CD4-positive, alpha-beta memory T cell (primary cell): ENCODE results near the gene ADCY4. TPM values are rescaled to one million over a fixed set of nuclear protein-coding genes. Genes with fewer than 3 reads are reported as not detected.

Source experiments
- CTCF ChIA-PET: fragments of 350-600 bp; sonication (Branson Sonifier 250); formaldehyde crosslinking; loops from one replicate; lab custom pipeline; 2021; ENCODE audit warnings: inconsistent platforms; ENCODE audit not compliant: partially characterized antibody; lab: Charles Lee
- POLR2A ChIA-PET: fragments of 350-600 bp; sonication (Branson Sonifier 250); formaldehyde crosslinking; loops from one replicate; lab custom pipeline; 2021; ENCODE audit not compliant: partially characterized antibody; lab: Charles Lee
- DNase-seq, 5 donors: peaks; one replicate each; pipeline versions ENCODE4 v3.0.0 to v3.0.0-alpha.2; 2020 to 2022; ENCODE audit warnings: mixed read lengths in 1 of 5
- H3K27ac ChIP-seq: one replicate; pipeline ENCODE4 v1.7.0; 2013; ENCODE audit warnings: low read depth, low read length
- H3K27me3 ChIP-seq: 2 replicates; pipeline ENCODE4 v1.7.0; 2013; ENCODE audit warnings: mild to moderate bottlenecking, low read length, moderate library complexity; ENCODE audit not compliant: insufficient read depth
- H3K36me3 ChIP-seq: 2 replicates; pipeline ENCODE4 v1.7.0; 2013; ENCODE audit warnings: mild to moderate bottlenecking, low read length, moderate library complexity; ENCODE audit not compliant: insufficient read depth
- H3K4me1 ChIP-seq: 2 replicates; pipeline ENCODE4 v1.7.0; 2013; ENCODE audit warnings: mild to moderate bottlenecking, low read length, moderate library complexity; ENCODE audit not compliant: insufficient read depth
- H3K4me3 ChIP-seq, 2 donors: one replicate each; pipeline ENCODE4 v1.7.0; 2013; ENCODE audit warnings: low read length in 2 of 2, mild to moderate bottlenecking in 1 of 2
- H3K9me3 ChIP-seq, 2 donors: one replicate each; pipeline ENCODE4 v1.7.0; 2013; ENCODE audit warnings: low read length in 2 of 2, control low read depth in 1 of 2; ENCODE audit not compliant: control insufficient read depth in 1 of 2
- H3K27ac Mint-ChIP-seq, 7 donors: one replicate each; pipeline ENCODE4 v1.8.0; 2020 to 2021; ENCODE audit warnings: mixed read lengths in 7 of 7, mild to moderate bottlenecking in 6 of 7, inconsistent platforms in 3 of 7, moderate library complexity in 3 of 7
- H3K27me3 Mint-ChIP-seq, 2 donors: one replicate each; pipeline ENCODE4 v1.8.0; 2020 to 2021; ENCODE audit warnings: mixed read lengths in 2 of 2
- H3K36me3 Mint-ChIP-seq, 2 donors: one replicate each; pipeline ENCODE4 v1.8.0; 2020 to 2021; ENCODE audit warnings: mixed read lengths in 2 of 2, inconsistent platforms in 1 of 2, mild to moderate bottlenecking in 1 of 2
- H3K4me1 Mint-ChIP-seq, 4 donors: one replicate each; pipeline ENCODE4 v1.8.0; 2020 to 2021; ENCODE audit warnings: mixed read lengths in 4 of 4, mild to moderate bottlenecking in 1 of 4
- H3K4me3 Mint-ChIP-seq, 8 donors: one replicate each; pipeline ENCODE4 v1.8.0; 2020 to 2021; ENCODE audit warnings: mixed read lengths in 8 of 8, mild to moderate bottlenecking in 7 of 8, moderate library complexity in 6 of 8, inconsistent platforms in 3 of 8
- H3K9me3 Mint-ChIP-seq, 8 donors: one replicate each; pipeline ENCODE4 v1.8.0; 2020 to 2021; ENCODE audit warnings: mixed read lengths in 8 of 8, mild to moderate bottlenecking in 5 of 8, inconsistent platforms in 3 of 8, moderate library complexity in 1 of 8
- intact Hi-C: fragments of 100-400 bp; cut with micrococcal nuclease; formaldehyde crosslinking; loops from one replicate; pipeline ENCODE4 v1.15.1; 2023
- polyA plus RNA-seq, 2 donors: library from polyadenylated mRNA; unstranded; fragments of 300-500 nt; fragmentation: Illumina TruSeq; gene quantifications; one replicate each; pipeline ENCODE4 v1.2.3, GENCODE V29; 2021
- total RNA-seq, 2 experiments: library from RNA; stranded (reverse); gene quantifications; one replicate each; pipeline ENCODE4 v1.2.3, GENCODE V29; 2021

ADCY4 gene
- total and polyA plus RNA-seq, 4 experiments from 2014 or later: 0.48 to 8.1 (median 3.9) TPM

DNA sequence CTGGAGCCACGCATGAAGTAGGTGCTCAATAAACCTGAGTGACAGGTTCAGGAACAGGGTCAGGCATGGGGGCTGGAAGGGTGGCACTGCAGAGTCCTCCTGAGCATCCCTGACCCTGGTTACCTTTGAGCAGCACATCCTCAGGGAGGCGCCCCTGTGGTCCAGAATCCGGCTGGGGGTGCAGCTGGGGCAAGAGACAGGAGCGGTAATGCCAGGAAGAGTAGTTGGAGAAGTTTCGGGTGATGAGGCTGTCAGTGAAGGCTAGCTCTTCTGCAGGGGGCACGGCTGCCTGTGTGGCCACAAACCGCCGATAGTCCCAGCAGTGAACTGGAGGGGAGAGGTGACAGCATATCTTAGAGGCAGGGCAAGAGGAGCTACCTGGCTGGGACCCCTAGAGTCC is 65.5 kb downstream of the ADCY4 start:
- H3K27ac Mint-ChIP-seq: peak overlapping the region in 4 of 7 donors; percentile 15 to 56 (median 48)
- H3K36me3 ChIP-seq: peaks cover 26% of the 10 kb centered on the region

More for the DNA sequence above, 65.5 kb downstream of the ADCY4 start:
- intact Hi-C loops: no loop called here
- no peaks in the 10 kb centered on the region for H3K9me3 ChIP-seq
- Mint-ChIP-seq H3K9me3 (no peaks in the 10 kb centered on the region), H3K36me3 (peaks cover 34 to 45% of the 10 kb centered on the region in 2 donors), H3K4me1 (peaks cover 24 to 45% (median 37%) of the 10 kb centered on the region in 4 donors), H3K4me3 (peak overlapping the region in 3 of 8 donors; percentile 10 to 70 (median 61)), H3K27me3 (no peaks in the 10 kb centered on the region)
- no peaks in the 10 kb centered on the region for H3K27me3 ChIP-seq
- CTCF ChIA-PET: interaction anchor here (0.8 to 6.5 kb wide), 10 partner anchors 9 to 167 kb away, joined by 3 to 84 read pairs (median 4); partner anchors contain the start of genes CIDEB, DHRS1, LTB4R and LTB4R2
- no peak overlapping the region for H3K4me3 ChIP-seq
- H3K27ac ChIP-seq: no peak overlapping the region
- POLR2A ChIA-PET: interaction anchor here (0.7 to 6.8 kb wide), 10 partner anchors 27 to 173 kb away, joined by 3 to 128 read pairs (median 24); partner anchors contain the start of genes CHMP4A, CIDEB, DHRS1 and LTB4R
- DNase-seq: no peak
- peaks cover 30% of the 10 kb centered on the region for H3K4me1 ChIP-seq

Other genes with a start within 250 kb of the ADCY4 start
Only the 30 nearest of the 33 such genes appear.
- gene NRL, start 220.1 kb downstream of the ADCY4 start, total RNA-seq: 1 to 10 TPM; 2.9 to 4.5 TPM
- 1 to 10 TPM; 1.4 to 1.6 TPM for gene NRL, start 220.1 kb downstream of the ADCY4 start, polyA plus RNA-seq
- gene FITM1, start 204.4 kb downstream of the ADCY4 start, total RNA-seq: 1 to 10 TPM; 3.2 to 4.2 TPM
- under 1 TPM; 0.69 to 0.81 TPM for gene FITM1, start 204.4 kb downstream of the ADCY4 start, polyA plus RNA-seq
- 100 to 1,000 TPM; 257 to 273 TPM for gene PSME1, start 198.9 kb downstream of the ADCY4 start, total RNA-seq
- gene PSME1, start 198.9 kb downstream of the ADCY4 start, polyA plus RNA-seq: 1,000 to 10,000 TPM in 1 of 2 donors, 100 to 1,000 TPM in 1; 976 to 1,008 TPM
- gene EMC9, start 193.5 kb downstream of the ADCY4 start, total RNA-seq: 10 to 100 TPM; 33.0 to 33.9 TPM
- 10 to 100 TPM; 11.4 to 13.6 TPM for gene EMC9, start 193.5 kb downstream of the ADCY4 start, polyA plus RNA-seq
- 100 to 1,000 TPM; 143 to 150 TPM for gene PSME2, start 188.5 kb downstream of the ADCY4 start, total RNA-seq
- gene PSME2, start 188.5 kb downstream of the ADCY4 start, polyA plus RNA-seq: 100 to 1,000 TPM; 511 to 815 TPM
- gene RNF31, start 187.6 kb downstream of the ADCY4 start, total RNA-seq: 100 to 1,000 TPM; 108 to 113 TPM
- gene RNF31, start 187.6 kb downstream of the ADCY4 start, polyA plus RNA-seq: 10 to 100 TPM; 44.3 to 75.7 TPM
- gene IRF9, start 173.8 kb downstream of the ADCY4 start, total RNA-seq: 100 to 1,000 TPM; 154 to 157 TPM
- gene IRF9, start 173.8 kb downstream of the ADCY4 start, polyA plus RNA-seq: 100 to 1,000 TPM in 1 of 2 donors, 10 to 100 TPM in 1; 59.3 to 121 TPM
- 10 to 100 TPM; 27.7 to 30.5 TPM for gene REC8, start 163.0 kb downstream of the ADCY4 start, total RNA-seq
- gene REC8, start 163.0 kb downstream of the ADCY4 start, polyA plus RNA-seq: 1 to 10 TPM; 2.8 to 9.8 TPM
- gene IPO4, start 146.3 kb downstream of the ADCY4 start, total RNA-seq: 10 to 100 TPM; 22.4 to 30.2 TPM
- gene IPO4, start 146.3 kb downstream of the ADCY4 start, polyA plus RNA-seq: 10 to 100 TPM; 19.8 to 20.2 TPM
- gene TM9SF1, start 139.6 kb downstream of the ADCY4 start, total RNA-seq: 10 to 100 TPM; 24.1 to 26.3 TPM
- gene TM9SF1, start 139.6 kb downstream of the ADCY4 start, polyA plus RNA-seq: 10 to 100 TPM; 38.4 to 40.6 TPM
- gene TSSK4, start 129.4 kb downstream of the ADCY4 start, total RNA-seq: 1 to 10 TPM; 1.2 to 1.9 TPM
- gene TSSK4, start 129.4 kb downstream of the ADCY4 start, polyA plus RNA-seq: 1 to 10 TPM in 1 of 2 donors, under 1 TPM in 1; 0.47 to 1.3 TPM
- gene CHMP4A, start 121.6 kb downstream of the ADCY4 start, total RNA-seq: 100 to 1,000 TPM in 1 of 2 experiments, 10 to 100 TPM in 1; 99.3 to 101 TPM
- gene CHMP4A, start 121.6 kb downstream of the ADCY4 start, polyA plus RNA-seq: 100 to 1,000 TPM; 164 to 194 TPM
- gene MDP1, start 119.0 kb downstream of the ADCY4 start, total RNA-seq: 10 to 100 TPM; 12.5 to 15.3 TPM
- 10 to 100 TPM; 27.3 to 28.1 TPM for gene MDP1, start 119.0 kb downstream of the ADCY4 start, polyA plus RNA-seq
- 100 to 1,000 TPM; 116 to 127 TPM for gene NEDD8, start 102.7 kb downstream of the ADCY4 start, total RNA-seq
- gene NEDD8, start 102.7 kb downstream of the ADCY4 start, polyA plus RNA-seq: 100 to 1,000 TPM; 351 to 425 TPM
- 10 to 100 TPM; 91.0 to 95.8 TPM for gene GMPR2, start 102.1 kb downstream of the ADCY4 start, total RNA-seq
- gene GMPR2, start 102.1 kb downstream of the ADCY4 start, polyA plus RNA-seq: 100 to 1,000 TPM; 103 to 116 TPM
- 100 to 1,000 TPM; 131 to 132 TPM for gene TINF2, start 92.4 kb downstream of the ADCY4 start, total RNA-seq
- gene TINF2, start 92.4 kb downstream of the ADCY4 start, polyA plus RNA-seq: 100 to 1,000 TPM; 151 to 169 TPM
- gene TGM1, start 71.9 kb downstream of the ADCY4 start, total RNA-seq: 10 to 100 TPM; 11.0 to 16.1 TPM
- under 1 TPM; 0.11 to 0.12 TPM for gene TGM1, start 71.9 kb downstream of the ADCY4 start, polyA plus RNA-seq
- 10 to 100 TPM; 55.6 to 62.5 TPM for gene RABGGTA, start 63.5 kb downstream of the ADCY4 start, total RNA-seq
- gene RABGGTA, start 63.5 kb downstream of the ADCY4 start, polyA plus RNA-seq: 10 to 100 TPM; 22.9 to 32.5 TPM
- 10 to 100 TPM; 37.6 to 38.6 TPM for gene DHRS1, start 35.3 kb downstream of the ADCY4 start, total RNA-seq
- 10 to 100 TPM; 31.4 to 32.9 TPM for gene DHRS1, start 35.3 kb downstream of the ADCY4 start, polyA plus RNA-seq
- 10 to 100 TPM; 23.1 to 28.1 TPM for gene NOP9, start 35.2 kb downstream of the ADCY4 start, total RNA-seq
- gene NOP9, start 35.2 kb downstream of the ADCY4 start, polyA plus RNA-seq: 1 to 10 TPM in 1 of 2 donors, under 1 TPM in 1; 0.83 to 1.6 TPM
- 10 to 100 TPM; 22.3 to 26.0 TPM for gene CIDEB, start 27.1 kb downstream of the ADCY4 start, total RNA-seq
- gene CIDEB, start 27.1 kb downstream of the ADCY4 start, polyA plus RNA-seq: 10 to 100 TPM; 17.2 to 24.3 TPM
- 10 to 100 TPM; 18.0 to 18.8 TPM for gene LTB4R2, start 24.9 kb downstream of the ADCY4 start, total RNA-seq
- 1 to 10 TPM; 2.3 to 3.2 TPM for gene LTB4R2, start 24.9 kb downstream of the ADCY4 start, polyA plus RNA-seq
- gene LTB4R, start 23.6 kb downstream of the ADCY4 start, total RNA-seq: 10 to 100 TPM; 19.5 to 20.0 TPM
- gene LTB4R, start 23.6 kb downstream of the ADCY4 start, polyA plus RNA-seq: 10 to 100 TPM in 1 of 2 donors, 1 to 10 TPM in 1; 9.6 to 10.6 TPM
- 10 to 100 TPM; 63.0 to 63.5 TPM for gene RIPK3, start 4.9 kb upstream of the ADCY4 start, total RNA-seq
- gene RIPK3, start 4.9 kb upstream of the ADCY4 start, polyA plus RNA-seq: 10 to 100 TPM in 1 of 2 donors, 1 to 10 TPM in 1; 6.2 to 16.7 TPM
- not detected for gene NFATC4, start 33.1 kb upstream of the ADCY4 start, total RNA-seq
- gene NFATC4, start 33.1 kb upstream of the ADCY4 start, polyA plus RNA-seq: not detected
- gene NYNRIN, start 63.9 kb upstream of the ADCY4 start, total RNA-seq: under 1 TPM in 1 of 2 experiments, not detected in 1; 0.32 TPM
- under 1 TPM in 1 of 2 donors, not detected in 1; 0.02 TPM for gene NYNRIN, start 63.9 kb upstream of the ADCY4 start, polyA plus RNA-seq
- gene CBLN3, start 94.6 kb upstream of the ADCY4 start, total RNA-seq: 1 to 10 TPM; 3.8 to 6.1 TPM
- gene CBLN3, start 94.6 kb upstream of the ADCY4 start, polyA plus RNA-seq: under 1 TPM in 1 of 2 donors, not detected in 1; 0.41 TPM
- 100 to 1,000 TPM; 137 to 142 TPM for gene KHNYN, start 94.9 kb upstream of the ADCY4 start, total RNA-seq
- 10 to 100 TPM; 11.6 to 21.4 TPM for gene KHNYN, start 94.9 kb upstream of the ADCY4 start, polyA plus RNA-seq
- gene SDR39U1, start 107.7 kb upstream of the ADCY4 start, total RNA-seq: 100 to 1,000 TPM; 102 to 109 TPM
- 10 to 100 TPM; 43.2 to 56.8 TPM for gene SDR39U1, start 107.7 kb upstream of the ADCY4 start, polyA plus RNA-seq
- gene CMA1, start 173.2 kb upstream of the ADCY4 start, total RNA-seq: not detected
- gene CMA1, start 173.2 kb upstream of the ADCY4 start, polyA plus RNA-seq: not detected